A673 (cell line): ENCODE data around the gene LRRN4CL. TPM values are rescaled to one million over a fixed set of nuclear protein-coding genes. Genes with fewer than 3 reads are reported as not detected.
"Not testable (repeated sequence)": the region's sequence is repeated elsewhere in the genome, so short reads cannot be mapped to it uniquely, and the experiment has no call there.

Experiments
- Bru-seq: library from RNA; stranded (reverse); fragments of 400-500 nt; gene quantifications from one replicate; lab custom pipeline; 2021; lab: Mats Ljungman, UMichigan
- BruChase-seq, 2 experiments: library from RNA; stranded (reverse); fragments of 400-500 nt; gene quantifications; one replicate each; lab custom pipeline; 2021; lab: Mats Ljungman, UMichigan
- BruUV-seq: library from RNA; stranded (reverse); fragments of 400-500 nt; replicated peaks from 2 replicates; lab custom pipeline; 2021; lab: Mats Ljungman, UMichigan
- CTCF ChIA-PET: fragments of 300-600 bp; sonication (Branson Sonifier 250); formaldehyde crosslinking; loops from one replicate; lab custom pipeline; 2022; ENCODE audit warnings: antibody characterized with exemption; lab: Charles Lee
- POLR2A ChIA-PET: fragments of 300-600 bp; sonication (Branson Sonifier 250); formaldehyde crosslinking; loops from one replicate; lab custom pipeline; 2022; ENCODE audit warnings: antibody characterized with exemption; ENCODE audit not compliant: low non-redundant PET; lab: Charles Lee
- DNase-seq: peaks from one replicate; pipeline ENCODE4 v3.0.0-alpha.2; 2015; ENCODE audit warnings: low spot score
- H3K27ac ChIP-seq: fragments of 200-600 bp; sonication (generic); 2 replicates; pipeline ENCODE4 v1.5.1; 2016; ENCODE audit warnings: mixed run types, low read depth, mild to moderate bottlenecking, mixed read lengths, antibody characterized with exemption, low read length; ENCODE audit not compliant: poor library complexity, severe bottlenecking
- H3K27me3 ChIP-seq: fragments of 200-600 bp; sonication (generic); replicated peaks from 2 replicates; pipeline ENCODE4 v1.6.1; 2017; ENCODE audit warnings: mixed run types, low read depth, mild to moderate bottlenecking, mixed read lengths, antibody characterized with exemption, low read length; ENCODE audit not compliant: insufficient read depth, poor library complexity
- H3K36me3 ChIP-seq: fragments of 200-600 bp; sonication (generic); 2 replicates; pipeline ENCODE4 v1.6.1; 2016; ENCODE audit warnings: mixed run types, mild to moderate bottlenecking, mixed read lengths, antibody characterized with exemption, low read length; ENCODE audit not compliant: insufficient read depth, poor library complexity, severe bottlenecking
- H3K4me1 ChIP-seq: fragments of 200-600 bp; sonication (generic); 2 replicates; pipeline ENCODE4 v1.6.1; 2017; ENCODE audit warnings: mixed run types, mild to moderate bottlenecking, mixed read lengths, antibody characterized with exemption, low read length; ENCODE audit not compliant: insufficient read depth, poor library complexity, severe bottlenecking
- H3K4me3 ChIP-seq: fragments of 200-600 bp; sonication (generic); 2 replicates; pipeline ENCODE4 v1.5.1; 2016; ENCODE audit warnings: low read depth, mixed run types, mild to moderate bottlenecking, mixed read lengths, low read length; ENCODE audit not compliant: poor library complexity, severe bottlenecking
- H3K9me3 ChIP-seq: fragments of 200-600 bp; sonication (generic); 2 replicates; pipeline ENCODE4 v1.6.1; 2016; ENCODE audit warnings: mixed run types, low read depth, mild to moderate bottlenecking, mixed read lengths, antibody characterized with exemption, low read length; ENCODE audit not compliant: poor library complexity, severe bottlenecking
- EZH2 ChIP-seq: fragments of 200-600 bp; sonication (generic); IDR thresholded peaks from 2 replicates; pipeline ENCODE4 v1.6.1; 2017; ENCODE audit warnings: borderline replicate concordance, low read depth, mild to moderate bottlenecking, mixed read lengths, antibody characterized with exemption, low read length; ENCODE audit not compliant: poor library complexity, severe bottlenecking
- intact Hi-C: fragments of 100-400 bp; cut with micrococcal nuclease; formaldehyde crosslinking; loops from one replicate; pipeline ENCODE4 v1.10.0; 2022; ENCODE audit not compliant: unreplicated experiment
- long read RNA-seq: library from polyadenylated mRNA; stranded (forward); transcript quantifications from one replicate; pipeline ENCODE4 v2.0.0, GENCODE V29; 2022
- total RNA-seq: library from RNA; stranded (reverse); gene quantifications from 2 replicates; pipeline ENCODE4 v1.2.3, GENCODE V29; 2021
- TF ChIP-seq, protein P1 (sequence below): fragments of 300-800, 200-600 bp; sonication (generic); conservative IDR thresholded peaks from 2 replicates; pipeline ENCODE4 v1.5.1; 2017; ENCODE audit warnings: low read depth, mild to moderate bottlenecking, antibody characterized with exemption, low read length, moderate library complexity, mixed read lengths

The LRRN4CL gene
- 0.37 and 0.52 TPM in 2 replicates for total RNA-seq
- Bru-seq, nascent RNA = percentile 41 among the genes with signal in this experiment
- BruChase-seq, experiment 1, labeled RNA remaining after a 2-hour chase = percentile 40 among the genes with signal in this experiment
- BruChase-seq, experiment 2, labeled RNA remaining after a 6-hour chase = percentile 41 among the genes with signal in this experiment
- long read RNA-seq = 0 reads

DNA sequence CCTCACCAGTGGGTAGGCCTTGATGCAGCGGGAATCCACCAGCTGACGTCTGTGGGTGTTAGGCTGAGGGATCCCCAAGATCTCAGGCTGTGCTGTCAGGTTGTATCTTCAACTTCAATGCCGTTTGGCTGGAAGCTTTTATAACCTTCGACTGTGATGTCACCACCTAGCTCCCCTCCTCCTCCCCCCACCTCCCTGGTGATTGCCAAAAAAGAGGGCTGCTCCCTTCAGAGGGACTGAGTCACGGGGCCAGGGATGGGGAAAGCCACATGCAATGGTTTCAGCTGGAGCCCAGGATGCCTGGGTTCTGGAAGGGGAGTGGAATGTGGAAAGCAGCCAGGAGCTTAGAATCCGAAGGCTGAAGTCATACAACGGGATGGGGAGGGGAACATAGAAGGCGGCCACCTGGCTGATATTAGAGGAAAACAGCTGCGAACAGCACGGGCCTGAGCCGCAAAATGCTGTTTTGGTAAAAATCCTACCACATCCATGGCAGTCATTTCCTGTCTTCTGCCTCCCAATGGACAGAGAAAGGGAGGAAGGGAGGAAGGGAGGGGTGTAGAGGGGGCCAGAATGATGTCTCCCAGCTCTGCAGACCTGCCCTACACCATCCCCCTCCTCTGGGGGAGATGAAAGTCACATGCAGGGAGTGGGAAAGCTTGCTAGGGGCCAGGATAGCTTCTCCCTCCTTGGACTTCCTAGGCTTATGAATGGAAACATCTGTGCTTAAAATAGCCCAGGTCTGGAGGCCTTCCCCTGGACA lies at the start of gene LRRN4CL:
TSS of gene LRRN4CL (minus strand) at position 110 of the 763 bp plus-strand sequence. CDS start 1,022 bp downstream, outside the sequence.
- ChIA-PET CTCF (no interaction called here), POLR2A (interaction anchor here (0.6 kb wide), 1 partner anchor 49 kb away, joined by 13 read pairs; no protein-coding TSS in a partner anchor)
- no TSS peak for BruUV-seq
- H3K4me3 ChIP-seq = no peak within 1 kb of the TSS
- no peaks in the 10 kb centered on the region for H3K9me3 ChIP-seq
- intact Hi-C loops = no loop called here
- H3K36me3 ChIP-seq = peaks cover 39% of the 10 kb centered on the region
- peak within 1 kb of the TSS; percentile 63 for H3K27ac ChIP-seq
- no peaks in the 10 kb centered on the region for H3K27me3 ChIP-seq
- no peak for TF ChIP-seq EZH2
- TF ChIP-seq, protein P1, sequence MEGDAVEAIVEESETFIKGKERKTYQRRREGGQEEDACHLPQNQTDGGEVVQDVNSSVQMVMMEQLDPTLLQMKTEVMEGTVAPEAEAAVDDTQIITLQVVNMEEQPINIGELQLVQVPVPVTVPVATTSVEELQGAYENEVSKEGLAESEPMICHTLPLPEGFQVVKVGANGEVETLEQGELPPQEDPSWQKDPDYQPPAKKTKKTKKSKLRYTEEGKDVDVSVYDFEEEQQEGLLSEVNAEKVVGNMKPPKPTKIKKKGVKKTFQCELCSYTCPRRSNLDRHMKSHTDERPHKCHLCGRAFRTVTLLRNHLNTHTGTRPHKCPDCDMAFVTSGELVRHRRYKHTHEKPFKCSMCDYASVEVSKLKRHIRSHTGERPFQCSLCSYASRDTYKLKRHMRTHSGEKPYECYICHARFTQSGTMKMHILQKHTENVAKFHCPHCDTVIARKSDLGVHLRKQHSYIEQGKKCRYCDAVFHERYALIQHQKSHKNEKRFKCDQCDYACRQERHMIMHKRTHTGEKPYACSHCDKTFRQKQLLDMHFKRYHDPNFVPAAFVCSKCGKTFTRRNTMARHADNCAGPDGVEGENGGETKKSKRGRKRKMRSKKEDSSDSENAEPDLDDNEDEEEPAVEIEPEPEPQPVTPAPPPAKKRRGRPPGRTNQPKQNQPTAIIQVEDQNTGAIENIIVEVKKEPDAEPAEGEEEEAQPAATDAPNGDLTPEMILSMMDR = no peak
- peaks cover 12% of the 10 kb centered on the region for H3K4me1 ChIP-seq
- peak; percentile 72 for DNase-seq

DNA sequence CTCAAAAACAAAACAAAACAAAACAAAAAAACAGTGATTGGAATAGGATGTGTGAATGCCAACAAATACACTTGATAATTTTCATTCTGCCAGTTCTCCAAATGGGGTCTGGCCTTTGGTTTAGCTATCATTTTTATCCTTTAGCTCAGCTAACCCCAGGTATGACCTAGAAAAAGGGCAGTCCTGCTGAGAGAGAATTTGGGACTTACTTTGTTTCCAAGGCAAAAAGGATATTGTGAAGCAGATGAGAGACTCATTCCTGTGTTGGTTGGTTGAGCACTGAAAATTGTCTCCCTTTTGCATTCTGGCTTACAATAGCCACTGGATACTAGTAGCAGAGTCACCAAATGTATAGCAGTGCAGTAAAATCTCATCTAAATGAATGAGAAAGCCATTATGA lies 47.9 kb upstream of the LRRN4CL start:
- Histone ChIP-seq H3K27ac (no peak overlapping the region), H3K9me3 (no peaks in the 10 kb centered on the region), H3K4me3 (no peak overlapping the region), H3K4me1 (no peaks in the 10 kb centered on the region), H3K27me3 (no peaks in the 10 kb centered on the region), H3K36me3 (peaks cover 57% of the 10 kb centered on the region)
- intact Hi-C loops = no loop called here
- ChIA-PET POLR2A (interaction anchor here (0.6 kb wide), 1 partner anchor 155 kb away, joined by 3 read pairs; no protein-coding TSS in a partner anchor), CTCF (interaction anchor here (0.7 kb wide), 1 partner anchor 9 kb away, joined by 3 read pairs; the partner anchor contains the start of gene TTC9C)
- no TSS peak for BruUV-seq
- no peak for TF ChIP-seq EZH2
- TF ChIP-seq, protein P1 = no peak
- DNase-seq = no peak

DNA sequence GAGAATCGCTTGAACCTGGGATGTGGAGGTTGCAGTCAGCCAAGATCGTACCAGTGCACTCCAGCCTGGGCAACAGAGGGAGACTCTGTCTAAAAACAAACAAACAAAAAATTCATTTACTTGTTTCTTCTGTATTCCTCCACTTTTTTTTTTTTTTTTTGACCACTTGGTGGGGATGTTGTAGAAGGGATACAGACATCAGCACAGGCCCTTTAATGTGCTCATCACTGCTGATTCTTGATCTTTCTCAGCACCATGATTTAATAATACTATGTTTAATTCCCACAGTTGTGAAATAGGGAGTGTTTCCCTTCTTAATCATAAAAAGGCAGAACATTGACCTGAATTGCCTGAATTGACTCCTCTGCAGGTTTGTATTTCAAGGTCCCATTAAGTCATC lies 43.5 kb upstream of the LRRN4CL start:
- intact Hi-C loops = loop anchor here (5.0 kb wide), 2 partner anchors 124 to 289 kb away; no protein-coding TSS in a partner anchor
- ChIA-PET CTCF (no interaction called here), POLR2A (no interaction called here)
- Histone ChIP-seq H3K36me3 (peaks cover 37% of the 10 kb centered on the region), H3K27ac (no peak overlapping the region), H3K4me3 (no peak overlapping the region), H3K9me3 (no peaks in the 10 kb centered on the region), H3K27me3 (no peaks in the 10 kb centered on the region), H3K4me1 (peaks cover 7% of the 10 kb centered on the region)
- no TSS peak for BruUV-seq
- peak; percentile 65 for DNase-seq
- TF ChIP-seq EZH2 = no peak
- TF ChIP-seq, protein P1 = peak; percentile 46; the same call in 1 of the 2 replicates

DNA sequence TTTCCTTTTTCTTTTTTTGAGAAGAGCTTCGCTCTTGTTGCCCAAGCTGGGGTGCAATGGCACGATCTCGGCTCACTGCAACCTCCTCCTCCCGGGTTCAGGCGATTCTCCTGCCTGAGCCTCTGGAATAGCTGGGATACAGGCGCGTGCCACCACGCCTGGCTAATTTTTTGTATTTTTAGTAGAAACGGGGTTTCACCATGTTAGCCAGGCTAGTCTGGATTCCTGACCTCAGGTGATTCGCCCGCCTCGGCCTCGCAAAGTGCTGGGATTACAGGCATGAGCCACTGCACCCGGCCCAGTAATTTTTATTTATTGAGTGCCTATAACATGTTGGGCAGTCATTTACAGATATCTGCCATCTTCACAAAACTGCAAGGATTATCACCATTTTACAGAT lies 40.7 kb upstream of the LRRN4CL start:
- DNase-seq, CTCF ChIA-PET, H3K9me3 ChIP-seq, POLR2A ChIA-PET, H3K4me1 ChIP-seq, BruUV-seq, H3K27me3 ChIP-seq: not testable (repeated sequence)
- peak overlapping the region; percentile 86 for H3K4me3 ChIP-seq
- H3K27ac ChIP-seq = peak overlapping the region; percentile 38
- peaks cover 29% of the 10 kb centered on the region for H3K36me3 ChIP-seq
- intact Hi-C loops = loop anchor here (5.0 kb wide), 2 partner anchors 127 to 292 kb away; no protein-coding TSS in a partner anchor
